Stomach smooth muscle (tissue), 2 donors: ENCODE results near the gene GNS.
"Not testable (repeated sequence)": the region's sequence is repeated elsewhere in the genome, so short reads cannot be mapped to it uniquely, and the experiment has no call there.

Source experiments
- H3K27ac ChIP-seq: one replicate; pipeline ENCODE4 v1.7.0; 2013; ENCODE audit warnings: mild to moderate bottlenecking, low read length, inconsistent platforms
- H3K27me3 ChIP-seq, 2 donors: one replicate each; pipeline ENCODE4 v1.7.0; 2013; ENCODE audit warnings: low read length in 2 of 2; ENCODE audit not compliant: insufficient read depth in 2 of 2, control insufficient read depth in 1 of 2
- H3K36me3 ChIP-seq, 2 donors: one replicate each; pipeline ENCODE4 v1.7.0; 2013; ENCODE audit warnings: low read length in 2 of 2; ENCODE audit not compliant: control insufficient read depth in 2 of 2, insufficient read depth in 2 of 2
- H3K4me1 ChIP-seq: one replicate; pipeline ENCODE4 v1.7.0; 2013; ENCODE audit warnings: low read length; ENCODE audit not compliant: control insufficient read depth, insufficient read depth
- H3K4me3 ChIP-seq, 2 donors: one replicate each; pipeline ENCODE4 v1.7.0; 2013; ENCODE audit warnings: low read length in 2 of 2
- H3K9ac ChIP-seq, 2 donors: one replicate each; pipeline ENCODE4 v1.7.0; 2013; ENCODE audit warnings: low read length in 2 of 2, mild to moderate bottlenecking in 1 of 2
- H3K9me3 ChIP-seq, 2 donors: one replicate each; pipeline ENCODE4 v1.7.0; 2013; ENCODE audit warnings: low read length in 2 of 2; ENCODE audit not compliant: control insufficient read depth in 2 of 2
- donor health status: healthy.
- donor health status: Pancreatic carcinoma.

The GNS gene

GRCh38 chr12:64759035-64759894 lies at the start of gene GNS:
TSS of gene GNS (minus strand) at chr12:64759406. CDS start at chr12:64759276, 130 bp downstream.
- Histone ChIP-seq H3K27me3 (no peaks in the 10 kb centered on the region), H3K4me1 (peaks cover 2% of the 10 kb centered on the region), H3K9me3 (no peaks in the 10 kb centered on the region), H3K9ac (peak within 1 kb of the TSS; percentile 82 to 93), H3K27ac (peak within 1 kb of the TSS; percentile 32), H3K36me3 (peaks cover 0 to 2% of the 10 kb centered on the region in 2 donors), H3K4me3 (peak within 1 kb of the TSS; percentile 94 to 95)

- Histone ChIP-seq H3K9ac (no peak overlapping the region), H3K4me1 (no peaks in the 10 kb centered on the region), H3K27ac (no peak overlapping the region), H3K27me3 (no peaks in the 10 kb centered on the region), H3K4me3 (no peak overlapping the region), H3K36me3 (no peaks in the 10 kb centered on the region), H3K9me3 (no peaks in the 10 kb centered on the region)
These were observed 48.9 kb upstream of the GNS start for GRCh38 chr12:64808110-64808509.

GRCh38 chr12:64806593-64807460 lies 47.6 kb upstream of the GNS start:
- Histone ChIP-seq H3K27ac (no peak overlapping the region), H3K36me3 (no peaks in the 10 kb centered on the region), H3K4me1 (no peaks in the 10 kb centered on the region), H3K9ac (no peak overlapping the region), H3K27me3 (peaks cover 0 to 2% of the 10 kb centered on the region in 2 donors), H3K9me3 (no peaks in the 10 kb centered on the region), H3K4me3 (no peak overlapping the region)

GRCh38 chr12:64806173-64806572 lies 47.0 kb upstream of the GNS start:
- no peaks in the 10 kb centered on the region for H3K36me3 ChIP-seq
- H3K9me3 ChIP-seq = no peaks in the 10 kb centered on the region
- H3K27me3 ChIP-seq = peaks cover 0 to 2% of the 10 kb centered on the region in 2 donors
- H3K27ac ChIP-seq = no peak overlapping the region
- no peaks in the 10 kb centered on the region for H3K4me1 ChIP-seq
- no peak overlapping the region for H3K9ac ChIP-seq
- no peak overlapping the region for H3K4me3 ChIP-seq

- not testable (repeated sequence) for H3K9me3 ChIP-seq, H3K9ac ChIP-seq, H3K4me3 ChIP-seq, H3K4me1 ChIP-seq, H3K27me3 ChIP-seq, H3K27ac ChIP-seq, H3K36me3 ChIP-seq
These were observed 43.1 kb upstream of the GNS start for GRCh38 chr12:64802180-64802775.

- no peaks in the 10 kb centered on the region for H3K36me3 ChIP-seq
- no peak overlapping the region for H3K4me3 ChIP-seq
- no peaks in the 10 kb centered on the region for H3K9me3 ChIP-seq
- peaks cover 0 to 2% of the 10 kb centered on the region in 2 donors for H3K27me3 ChIP-seq
- H3K4me1 ChIP-seq = no peaks in the 10 kb centered on the region
- H3K27ac ChIP-seq = no peak overlapping the region
- H3K9ac ChIP-seq = no peak overlapping the region
These were observed 42.2 kb upstream of the GNS start for GRCh38 chr12:64801381-64801780.

- H3K4me1 ChIP-seq = no peaks in the 10 kb centered on the region
- no peak overlapping the region for H3K4me3 ChIP-seq
- H3K9me3 ChIP-seq = no peaks in the 10 kb centered on the region
- H3K27me3 ChIP-seq = peaks cover 0 to 2% of the 10 kb centered on the region in 2 donors
- no peak overlapping the region for H3K27ac ChIP-seq
- H3K9ac ChIP-seq = no peak overlapping the region
- no peaks in the 10 kb centered on the region for H3K36me3 ChIP-seq
These were observed 41.4 kb upstream of the GNS start for GRCh38 chr12:64800640-64801039.

- no peaks in the 10 kb centered on the region for H3K36me3 ChIP-seq
- no peak overlapping the region for H3K4me3 ChIP-seq
- no peaks in the 10 kb centered on the region for H3K9me3 ChIP-seq
- no peaks in the 10 kb centered on the region for H3K4me1 ChIP-seq
- H3K9ac ChIP-seq = no peak overlapping the region
- H3K27me3 ChIP-seq = peaks cover 0 to 2% of the 10 kb centered on the region in 2 donors
- H3K27ac ChIP-seq = no peak overlapping the region
These were observed 39.0 kb upstream of the GNS start for GRCh38 chr12:64798165-64798564.

- Histone ChIP-seq H3K27me3 (peaks cover 0 to 2% of the 10 kb centered on the region in 2 donors), H3K27ac (no peak overlapping the region), H3K9ac (no peak overlapping the region), H3K4me3 (no peak overlapping the region), H3K36me3 (no peaks in the 10 kb centered on the region), H3K4me1 (no peaks in the 10 kb centered on the region), H3K9me3 (no peaks in the 10 kb centered on the region)
These were observed 38.0 kb upstream of the GNS start for GRCh38 chr12:64797156-64797555.

GRCh38 chr12:64796205-64796845 lies 37.1 kb upstream of the GNS start:
- no peak overlapping the region for H3K27ac ChIP-seq
- H3K36me3 ChIP-seq = no peaks in the 10 kb centered on the region
- no peaks in the 10 kb centered on the region for H3K9me3 ChIP-seq
- no peak overlapping the region for H3K4me3 ChIP-seq
- H3K27me3 ChIP-seq = no peaks in the 10 kb centered on the region
- H3K4me1 ChIP-seq = no peaks in the 10 kb centered on the region
- H3K9ac ChIP-seq = no peak overlapping the region
